Caco-2 (cell line): ENCODE data around the gene PHACTR1. TPM values are rescaled to one million over a fixed set of nuclear protein-coding genes. Genes with fewer than 3 reads are reported as not detected.

Experiments used
- BruUV-seq: library from RNA; stranded (reverse); fragments of 400-500 nt; replicated peaks from 2 replicates; lab custom pipeline; 2021; lab: Mats Ljungman, UMichigan
- CTCF ChIA-PET: fragments of 300-600 bp; sonication (Branson Sonifier 250); formaldehyde crosslinking; loops from one replicate; lab custom pipeline; 2022; ENCODE audit warnings: antibody characterized with exemption; lab: Charles Lee
- POLR2A ChIA-PET: fragments of 300-600 bp; sonication (Branson Sonifier 250); formaldehyde crosslinking; loops from one replicate; lab custom pipeline; 2022; ENCODE audit warnings: antibody characterized with exemption; lab: Charles Lee
- DNase-seq, 2 experiments: peaks; one replicate each; pipeline versions ENCODE4 v3.0.0 to v3.0.0-alpha.2; 2020 to 2022
- H3K27me3 ChIP-seq: replicated peaks from 2 replicates; pipeline ENCODE4 v1.6.0; 2011; ENCODE audit warnings: low read length; ENCODE audit not compliant: control insufficient read depth, insufficient read depth
- H3K36me3 ChIP-seq: 2 replicates; pipeline ENCODE4 v1.5.1; 2011; ENCODE audit warnings: low read length; ENCODE audit not compliant: control insufficient read depth, insufficient read depth
- H3K4me1 ChIP-seq: fragments of 250-450 bp; sonication (Bioruptor Pico); 2 replicates; pipeline ENCODE4 v1.5.1; 2020; ENCODE audit warnings: mild to moderate bottlenecking
- H3K4me3 ChIP-seq: 2 replicates; pipeline ENCODE4 v1.5.1; 2011; ENCODE audit warnings: low read depth, mild to moderate bottlenecking, control low read depth, low read length
- H3K9me3 ChIP-seq: fragments of 250-450 bp; sonication (Bioruptor Pico); 2 replicates; pipeline ENCODE4 v1.5.1; 2020; ENCODE audit warnings: mild to moderate bottlenecking, moderate library complexity
- H3K27ac Mint-ChIP-seq: one replicate; pipeline ENCODE4 v1.8.0; 2022; ENCODE audit warnings: mixed read lengths; ENCODE audit not compliant: unreplicated experiment
- H3K27me3 Mint-ChIP-seq: one replicate; pipeline ENCODE4 v1.8.0; 2022; ENCODE audit warnings: mixed read lengths; ENCODE audit not compliant: insufficient read depth, unreplicated experiment
- H3K36me3 Mint-ChIP-seq: one replicate; pipeline ENCODE4 v1.8.0; 2022; ENCODE audit warnings: mild to moderate bottlenecking, mixed read lengths; ENCODE audit not compliant: insufficient read depth, unreplicated experiment
- H3K4me1 Mint-ChIP-seq: one replicate; pipeline ENCODE4 v1.8.0; 2022; ENCODE audit warnings: low read depth, mixed read lengths; ENCODE audit not compliant: unreplicated experiment
- H3K4me3 Mint-ChIP-seq: one replicate; pipeline ENCODE4 v1.8.0; 2022; ENCODE audit warnings: mild to moderate bottlenecking, moderate library complexity, mixed read lengths; ENCODE audit not compliant: unreplicated experiment
- H3K9me3 Mint-ChIP-seq: one replicate; pipeline ENCODE4 v1.8.0; 2022; ENCODE audit warnings: mixed read lengths; ENCODE audit not compliant: unreplicated experiment
- intact Hi-C: fragments of 100-400 bp; cut with micrococcal nuclease; formaldehyde crosslinking; loops from one replicate; pipeline ENCODE4 v1.10.0; 2022; ENCODE audit not compliant: unreplicated experiment
- total RNA-seq: library from RNA; stranded (reverse); gene quantifications from 2 replicates; pipeline ENCODE4 v1.2.3, GENCODE V29; 2022
- TF ChIP-seq, protein P1 (sequence below), 2 experiments: fragments of 200-600 bp in 1 of 2; IDR thresholded peaks; 1 replicate in 1 of 2; 2 replicates in 1 of 2; pipeline versions ENCODE4 v1.5.1 to v1.8.0; 2011 to 2022; ENCODE audit warnings: antibody characterized with exemption in 1 of 2, control low read depth in 1 of 2, inconsistent platforms in 1 of 2, low read depth in 1 of 2, low read length in 1 of 2, mild to moderate bottlenecking in 1 of 2, moderate library complexity in 1 of 2; ENCODE audit not compliant: insufficient read depth in 1 of 2, severe bottlenecking in 1 of 2, unreplicated experiment in 1 of 2

Gene PHACTR1
- total RNA-seq, 1 experiment from 2014 or later = 0.41 TPM

DNA sequence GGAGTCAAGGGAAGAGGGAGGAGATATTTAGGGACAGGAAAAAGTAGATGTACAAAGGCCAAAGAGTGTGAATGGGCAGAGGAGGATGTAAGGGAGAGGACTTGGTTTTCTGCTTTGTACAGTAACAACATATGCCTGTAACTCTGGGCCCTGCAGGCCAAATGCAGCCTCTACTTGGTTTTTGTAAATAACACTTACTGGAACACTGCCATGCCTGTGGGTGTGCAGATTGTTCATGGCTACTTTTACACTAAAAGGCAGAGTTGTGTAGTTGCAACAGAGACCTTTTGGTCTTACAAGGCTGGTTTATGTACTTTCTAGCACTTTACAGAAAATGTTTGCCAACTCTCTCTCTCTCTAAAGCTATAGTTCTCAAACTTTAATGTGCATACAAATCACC, 157.1 kb downstream of the PHACTR1 start:
- H3K4me1 Mint-ChIP-seq = no peaks in the 10 kb centered on the region
- TF ChIP-seq, protein P1, sequence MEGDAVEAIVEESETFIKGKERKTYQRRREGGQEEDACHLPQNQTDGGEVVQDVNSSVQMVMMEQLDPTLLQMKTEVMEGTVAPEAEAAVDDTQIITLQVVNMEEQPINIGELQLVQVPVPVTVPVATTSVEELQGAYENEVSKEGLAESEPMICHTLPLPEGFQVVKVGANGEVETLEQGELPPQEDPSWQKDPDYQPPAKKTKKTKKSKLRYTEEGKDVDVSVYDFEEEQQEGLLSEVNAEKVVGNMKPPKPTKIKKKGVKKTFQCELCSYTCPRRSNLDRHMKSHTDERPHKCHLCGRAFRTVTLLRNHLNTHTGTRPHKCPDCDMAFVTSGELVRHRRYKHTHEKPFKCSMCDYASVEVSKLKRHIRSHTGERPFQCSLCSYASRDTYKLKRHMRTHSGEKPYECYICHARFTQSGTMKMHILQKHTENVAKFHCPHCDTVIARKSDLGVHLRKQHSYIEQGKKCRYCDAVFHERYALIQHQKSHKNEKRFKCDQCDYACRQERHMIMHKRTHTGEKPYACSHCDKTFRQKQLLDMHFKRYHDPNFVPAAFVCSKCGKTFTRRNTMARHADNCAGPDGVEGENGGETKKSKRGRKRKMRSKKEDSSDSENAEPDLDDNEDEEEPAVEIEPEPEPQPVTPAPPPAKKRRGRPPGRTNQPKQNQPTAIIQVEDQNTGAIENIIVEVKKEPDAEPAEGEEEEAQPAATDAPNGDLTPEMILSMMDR (IDR thresholded peaks at IDR 0.05; ENCODE audit: insufficient read depth in 1 of 2, low read depth in 1 of 2, low read length in 1 of 2, severe bottlenecking in 1 of 2, unreplicated experiment in 1 of 2) = no peak

DNA sequence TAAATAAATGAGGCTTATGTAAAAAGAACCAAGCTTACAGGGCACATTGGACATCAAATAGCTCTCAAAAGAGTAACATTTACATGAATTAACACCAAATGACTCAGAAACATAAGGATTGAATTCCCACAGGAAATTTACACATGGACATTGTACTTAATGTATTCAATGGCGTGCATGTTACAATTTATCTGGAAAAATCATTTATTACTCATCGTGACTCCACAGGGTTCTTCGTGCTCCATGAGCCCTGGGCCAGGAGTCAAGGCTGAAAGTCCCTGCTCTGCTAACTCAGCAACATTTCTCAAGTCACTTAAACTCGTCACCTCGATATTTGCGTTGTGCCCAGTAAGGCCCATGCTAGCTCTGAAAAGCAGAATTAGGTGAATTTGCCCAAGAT, 158.5 kb downstream of the PHACTR1 start:
- Mint-ChIP-seq H3K27me3 (peaks cover 17% of the 10 kb centered on the region), H3K4me3 (no peak overlapping the region), H3K9me3 (no peaks in the 10 kb centered on the region), H3K36me3 (no peaks in the 10 kb centered on the region), H3K4me1 (no peaks in the 10 kb centered on the region), H3K27ac (no peak overlapping the region)
- no TSS peak for BruUV-seq
- no peak overlapping the region for H3K4me3 ChIP-seq
- DNase-seq = no peak
- ChIA-PET CTCF (no interaction called here), POLR2A (no interaction called here)
- intact Hi-C loops = no loop called here
- H3K27me3 ChIP-seq = no peaks in the 10 kb centered on the region
- TF ChIP-seq, protein P1 (IDR thresholded peaks at IDR 0.05; ENCODE audit: insufficient read depth in 1 of 2, low read depth in 1 of 2, low read length in 1 of 2, severe bottlenecking in 1 of 2, unreplicated experiment in 1 of 2) = no peak
- no peaks in the 10 kb centered on the region for H3K9me3 ChIP-seq
- no peaks in the 10 kb centered on the region for H3K36me3 ChIP-seq
- peaks cover 6% of the 10 kb centered on the region; the same call in 1 of the 2 replicates for H3K4me1 ChIP-seq

More for the DNA sequence above, 157.1 kb downstream of the PHACTR1 start:
- BruUV-seq = no TSS peak
- CTCF ChIA-PET = no interaction called here
- Mint-ChIP-seq H3K27me3 (peaks cover 11% of the 10 kb centered on the region), H3K27ac (no peak overlapping the region), H3K9me3 (no peaks in the 10 kb centered on the region), H3K4me3 (no peak overlapping the region), H3K36me3 (no peaks in the 10 kb centered on the region)
- no peak for DNase-seq
- no peaks in the 10 kb centered on the region for H3K9me3 ChIP-seq
- no peaks in the 10 kb centered on the region for H3K27me3 ChIP-seq
- no peak overlapping the region for H3K4me3 ChIP-seq
- no peaks in the 10 kb centered on the region for H3K36me3 ChIP-seq
- intact Hi-C loops = no loop called here
- POLR2A ChIA-PET = no interaction called here
- peaks cover 6% of the 10 kb centered on the region; the same call in 1 of the 2 replicates for H3K4me1 ChIP-seq

DNA sequence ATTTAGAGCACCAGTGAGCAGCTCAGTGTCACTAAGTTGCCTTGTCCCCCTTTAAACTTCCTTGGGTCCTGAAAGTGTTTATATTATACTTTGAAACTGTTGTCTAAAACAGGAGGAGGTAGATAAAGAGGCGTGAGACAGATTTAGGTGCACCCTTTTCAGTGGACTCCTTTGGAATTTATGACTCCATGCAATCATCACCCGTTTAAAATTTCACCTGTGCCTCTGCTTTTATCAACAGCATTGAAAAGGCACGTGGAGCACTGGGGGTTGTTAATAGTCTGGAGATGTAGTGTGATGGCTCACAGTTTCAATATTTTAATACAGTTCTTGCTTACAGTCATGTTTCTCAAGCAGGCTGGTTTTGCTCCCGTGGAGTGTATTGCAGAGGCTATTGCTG, 162.2 kb downstream of the PHACTR1 start:
- Histone ChIP-seq H3K27me3 (no peaks in the 10 kb centered on the region), H3K4me1 (no peaks in the 10 kb centered on the region), H3K36me3 (no peaks in the 10 kb centered on the region), H3K9me3 (no peaks in the 10 kb centered on the region), H3K4me3 (no peak overlapping the region)
- Mint-ChIP-seq H3K9me3 (no peaks in the 10 kb centered on the region), H3K4me3 (no peak overlapping the region), H3K27me3 (peaks cover 11% of the 10 kb centered on the region), H3K36me3 (no peaks in the 10 kb centered on the region), H3K4me1 (no peaks in the 10 kb centered on the region), H3K27ac (no peak overlapping the region)
- no peak for DNase-seq
- ChIA-PET POLR2A (no interaction called here), CTCF (no interaction called here)
- TF ChIP-seq, protein P1 (IDR thresholded peaks at IDR 0.05; ENCODE audit: insufficient read depth in 1 of 2, low read depth in 1 of 2, low read length in 1 of 2, severe bottlenecking in 1 of 2, unreplicated experiment in 1 of 2) = no peak
- intact Hi-C loops = no loop called here
- BruUV-seq = no TSS peak
